Adrenal gland (tissue), 12 donors: ENCODE data around the gene SNX24. TPM values are rescaled to one million over a fixed set of nuclear protein-coding genes. Genes with fewer than 3 reads are reported as not detected.
"Not testable (repeated sequence)": the region's sequence is repeated elsewhere in the genome, so short reads cannot be mapped to it uniquely, and the experiment has no call there.

ENCODE experiments used
- DNase-seq, 7 donors: peaks; one replicate each; pipeline ENCODE4 v3.0.0-alpha.2; 2019 to 2020
- H3K27ac ChIP-seq, 5 donors: fragments of 200-600 bp; sonication (generic) in 4 of 5; 1 replicate in 3 of 5; 2 replicates in 2 of 5; pipeline versions ENCODE4 v1.5.1 to v1.8.0; 2016 to 2020; ENCODE audit warnings: mild to moderate bottlenecking in 1 of 5
- H3K27me3 ChIP-seq: fragments of 200-600 bp; 2 replicates; pipeline ENCODE4 v1.8.0; 2021
- H3K36me3 ChIP-seq, 2 donors: fragments of 200-600 bp; replicated peaks in 1 of 2; 1 replicate in 1 of 2; 2 replicates in 1 of 2; pipeline versions ENCODE4 v1.5.1 to v1.8.0; 2018 to 2022
- H3K4me1 ChIP-seq, 2 donors: fragments of 200-600 bp; replicated peaks in 1 of 2; 1 replicate in 1 of 2; 2 replicates in 1 of 2; pipeline versions ENCODE4 v1.5.1 to v1.8.0; 2018 to 2021
- H3K4me3 ChIP-seq, 4 donors: fragments of 200-600 bp; sonication (generic) in 3 of 4; one replicate each; pipeline ENCODE4 v1.5.1; 2016 to 2018
- H3K9me3 ChIP-seq, 3 donors: fragments of 200-600 bp; sonication (generic) in 1 of 3; replicated peaks in 1 of 3; 1 replicate in 2 of 3; 2 replicates in 1 of 3; pipeline versions ENCODE4 v1.5.1 to v1.8.0; 2016 to 2021
- POLR2A ChIP-seq, 2 donors: fragments of 450-650 bp; IDR thresholded peaks; one replicate each; pipeline ENCODE4 v1.6.1; 2017; ENCODE audit warnings: antibody characterized with exemption in 2 of 2, mild to moderate bottlenecking in 2 of 2, moderate library complexity in 1 of 2
- WGBS, 4 donors: extraction: QIAGEN DNeasy Blood & Tissue Kit in 2 of 4; methylation state at CpG; one replicate each; pipeline versions ENCODE4 v1.1.5 to v1.1.7; 2013 to 2017; 5-methylcytosine and 5-hydroxymethylcytosine counted together
- intact Hi-C, 2 donors: fragments of 100-400 bp; cut with DNase I; formaldehyde crosslinking; loops; one replicate each; pipeline versions ENCODE4 v1.14.1 to v1.15.0; 2022 to 2023
- polyA plus RNA-seq, 3 donors: library from polyadenylated mRNA; stranded (reverse); fragments of 200-250 nt in 2 of 3; fragments of 350-450 nt in 1 of 3; fragmentation: Illumina TruSeq in 1 of 3; extraction: RNeasy Lipid Tissue Mini Kit (QIAGEN cat#74804) in 1 of 3; gene quantifications; one replicate each; pipeline ENCODE4 v1.2.3, GENCODE V29; 2013 to 2014
- total RNA-seq, 9 donors: library from RNA; depleted of rRNA in 4 of 9; stranded (reverse); fragments of >200 nt in 4 of 9; fragments of 120-200 nt in 1 of 9; fragmentation: NEBNext Ultra II Directional in 1 of 9; extraction: Animal tissue kit (Norgen Biotek cat#: 25700) in 1 of 9; gene quantifications; one replicate each; pipeline versions ENCODE4 v1.1.0 to v1.2.4, GENCODE V29; 2013 to 2023
- TF ChIP-seq, protein P1 (sequence below), 6 experiments: fragments of 450-650 bp in 4 of 6; fragments of 200-600 bp in 2 of 6; sonication (generic) in 1 of 6; IDR thresholded peaks; 1 replicate in 5 of 6; 2 replicates in 1 of 6; pipeline versions ENCODE4 v1.5.1 to v1.8.0; 2016 to 2021; ENCODE audit warnings: antibody characterized with exemption in 6 of 6, mild to moderate bottlenecking in 2 of 6, moderate library complexity in 1 of 6
- donor health status: healthy with polysubstance abuse.
- donor health status: Bipolar disorder and iron deficiency.
- donor health status: DM: yes; HTN: yes; CAD: no.
- donor health status: DM: no; HTN: no; CAD: no.
- donor health status: DM: no; HTN: no; CAD: no.
- donor health status: DM: yes; HTN: yes; CAD: no.

SNX24 gene
- total and polyA plus RNA-seq, 12 donors, result 5.0 to 28.2 (median 13.9) TPM

DNA sequence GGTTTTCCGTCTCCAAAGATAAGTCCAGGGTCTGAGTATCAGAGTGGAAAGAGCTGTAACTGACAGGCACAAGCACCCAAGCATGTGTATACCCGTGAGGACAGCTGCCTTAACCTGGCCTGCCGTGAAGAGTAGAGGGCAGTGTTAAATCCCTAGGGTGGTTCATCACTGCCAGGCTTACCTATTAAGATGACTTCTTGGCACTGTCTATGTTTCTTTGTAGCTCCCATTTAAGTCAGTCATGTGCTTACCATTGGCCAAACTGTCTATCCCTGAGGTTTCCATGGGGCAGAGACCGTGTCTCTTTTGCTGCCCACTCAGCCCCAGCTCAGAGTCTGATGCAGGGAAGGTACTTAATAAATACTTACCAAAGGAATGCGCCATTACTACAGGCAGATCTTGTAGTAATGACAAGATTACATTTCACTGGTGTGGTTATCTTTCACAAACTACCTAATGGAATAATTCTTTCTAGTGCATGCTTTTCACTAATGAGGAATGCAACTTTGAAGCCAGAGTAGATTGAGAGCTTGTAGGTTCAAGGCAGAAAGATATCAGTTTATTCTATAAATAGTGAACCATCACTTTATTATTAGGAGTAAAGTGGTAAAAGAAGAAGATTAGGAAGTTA, 64.2 kb downstream of the SNX24 start:
- intact Hi-C loops, result no loop called here
- Histone ChIP-seq H3K4me1 (no peaks in the 10 kb centered on the region), H3K27me3 (no peaks in the 10 kb centered on the region), H3K4me3 (no peak overlapping the region), H3K9me3 (no peaks in the 10 kb centered on the region), H3K27ac (no peak overlapping the region), H3K36me3 (no peaks in the 10 kb centered on the region)
- no peak for TF ChIP-seq POLR2A (IDR thresholded peaks at IDR 0.05)
- TF ChIP-seq, protein P1, sequence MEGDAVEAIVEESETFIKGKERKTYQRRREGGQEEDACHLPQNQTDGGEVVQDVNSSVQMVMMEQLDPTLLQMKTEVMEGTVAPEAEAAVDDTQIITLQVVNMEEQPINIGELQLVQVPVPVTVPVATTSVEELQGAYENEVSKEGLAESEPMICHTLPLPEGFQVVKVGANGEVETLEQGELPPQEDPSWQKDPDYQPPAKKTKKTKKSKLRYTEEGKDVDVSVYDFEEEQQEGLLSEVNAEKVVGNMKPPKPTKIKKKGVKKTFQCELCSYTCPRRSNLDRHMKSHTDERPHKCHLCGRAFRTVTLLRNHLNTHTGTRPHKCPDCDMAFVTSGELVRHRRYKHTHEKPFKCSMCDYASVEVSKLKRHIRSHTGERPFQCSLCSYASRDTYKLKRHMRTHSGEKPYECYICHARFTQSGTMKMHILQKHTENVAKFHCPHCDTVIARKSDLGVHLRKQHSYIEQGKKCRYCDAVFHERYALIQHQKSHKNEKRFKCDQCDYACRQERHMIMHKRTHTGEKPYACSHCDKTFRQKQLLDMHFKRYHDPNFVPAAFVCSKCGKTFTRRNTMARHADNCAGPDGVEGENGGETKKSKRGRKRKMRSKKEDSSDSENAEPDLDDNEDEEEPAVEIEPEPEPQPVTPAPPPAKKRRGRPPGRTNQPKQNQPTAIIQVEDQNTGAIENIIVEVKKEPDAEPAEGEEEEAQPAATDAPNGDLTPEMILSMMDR (IDR thresholded peaks at IDR 0.05), result no peak
- DNase-seq, result no peak
- WGBS, 4 donors, result 87 to 96% (median 93%) methylated on average over 4 to 5 of the region's 5 CpGs

DNA sequence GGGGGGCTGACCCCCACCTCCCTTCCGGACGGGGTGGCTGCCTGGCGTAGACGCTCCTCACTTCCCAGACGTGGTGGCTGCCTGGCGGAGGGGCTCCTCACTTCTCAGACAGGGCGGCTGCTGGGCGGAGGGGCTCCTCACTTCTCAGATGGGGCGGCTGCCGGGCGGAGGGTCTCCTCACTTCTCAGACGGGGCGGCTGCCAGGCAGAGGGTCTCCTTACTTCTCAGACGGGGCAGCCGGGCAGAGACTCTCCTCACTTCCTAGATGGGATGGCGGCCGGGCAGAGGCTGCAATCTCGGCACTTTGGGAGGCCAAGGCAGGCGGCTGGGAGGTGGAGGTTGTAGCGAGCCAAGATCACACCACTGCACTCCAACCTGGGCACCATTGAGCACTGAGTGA, 68.0 kb downstream of the SNX24 start:
- H3K4me1 ChIP-seq, H3K4me3 ChIP-seq, H3K36me3 ChIP-seq, H3K9me3 ChIP-seq, DNase-seq, intact Hi-C loops, H3K27me3 ChIP-seq, H3K27ac ChIP-seq: not testable (repeated sequence)
- 94 to 98% methylated on average over 17 to 19 of the region's 20 CpGs; no CpG with 5 or more reads in 2 of the 4 donors for WGBS, 4 donors

DNA sequence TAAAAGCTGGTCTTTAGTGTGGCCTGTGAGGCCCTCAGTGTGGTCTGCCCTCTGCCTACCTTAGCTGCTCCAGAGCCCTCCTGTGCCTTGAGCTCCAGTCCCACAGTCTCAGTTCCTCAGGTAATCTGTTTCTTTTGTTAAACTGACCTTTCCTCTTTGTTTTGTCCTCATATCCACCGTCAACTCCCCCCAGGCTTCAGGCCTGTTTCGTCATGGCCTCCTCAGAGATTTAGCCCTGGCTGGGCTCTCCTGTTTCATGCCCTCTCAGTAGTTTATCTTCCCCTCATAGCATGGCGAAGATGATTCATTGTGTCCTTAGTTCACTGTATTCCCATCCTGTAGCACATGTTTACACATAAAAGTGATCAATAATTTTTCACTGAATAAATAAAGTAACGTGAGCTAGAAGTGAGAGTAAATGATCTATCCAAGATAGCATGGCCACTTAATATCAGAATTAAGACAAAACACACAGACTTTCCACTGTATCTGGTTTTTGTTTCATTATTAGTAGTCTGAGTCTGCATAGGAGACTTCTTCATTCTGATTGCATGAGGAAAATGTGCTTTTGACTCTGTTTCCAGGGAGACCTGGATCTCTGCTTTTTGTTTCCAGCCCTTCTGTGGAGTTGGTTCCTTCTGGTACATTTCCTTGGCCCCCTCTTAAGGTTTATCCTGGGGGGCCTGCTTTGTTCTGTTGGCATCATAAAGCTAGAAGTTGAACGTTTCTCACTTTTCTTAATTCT, 70.5 kb downstream of the SNX24 start:
- Histone ChIP-seq H3K27ac (no peak overlapping the region), H3K36me3 (no peaks in the 10 kb centered on the region), H3K4me3 (no peak overlapping the region), H3K4me1 (no peaks in the 10 kb centered on the region), H3K27me3 (no peaks in the 10 kb centered on the region), H3K9me3 (no peaks in the 10 kb centered on the region)
- no peak for TF ChIP-seq POLR2A (IDR thresholded peaks at IDR 0.05)
- intact Hi-C loops, result no loop called here
- DNase-seq, result no peak
- 69 to 83% (median 80%) methylated on average over 5 of the region's 5 CpGs for WGBS, 4 donors

DNA sequence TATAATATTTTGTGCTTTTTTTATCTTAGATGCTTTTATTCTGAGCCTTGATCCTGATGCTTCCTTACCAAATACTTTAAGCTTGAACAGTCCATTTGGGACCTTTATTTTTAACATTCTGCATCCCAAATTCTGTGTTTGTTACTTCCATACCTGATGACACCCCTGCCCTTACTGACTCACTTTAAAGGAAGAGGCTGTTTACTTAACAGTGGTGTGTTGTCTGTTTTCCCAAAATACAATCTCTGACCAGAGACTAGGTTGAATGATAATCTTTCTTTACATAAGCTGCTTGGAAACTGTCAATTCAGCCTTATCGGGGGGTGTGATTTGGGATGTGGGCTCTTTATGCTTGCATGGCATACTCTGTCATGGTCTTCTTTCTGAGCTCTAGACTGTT, 71.1 kb downstream of the SNX24 start:
- no peak for TF ChIP-seq POLR2A (IDR thresholded peaks at IDR 0.05)
- TF ChIP-seq, protein P1 (IDR thresholded peaks at IDR 0.05), result no peak
- Histone ChIP-seq H3K27ac (no peak overlapping the region), H3K4me3 (no peak overlapping the region), H3K36me3 (no peaks in the 10 kb centered on the region), H3K27me3 (no peaks in the 10 kb centered on the region), H3K9me3 (no peaks in the 10 kb centered on the region), H3K4me1 (no peaks in the 10 kb centered on the region)
- intact Hi-C loops, result no loop called here
- DNase-seq, result no peak
- 90 to 100% (median 96%) methylated on average over 1 of the region's 1 CpG for WGBS, 4 donors

DNA sequence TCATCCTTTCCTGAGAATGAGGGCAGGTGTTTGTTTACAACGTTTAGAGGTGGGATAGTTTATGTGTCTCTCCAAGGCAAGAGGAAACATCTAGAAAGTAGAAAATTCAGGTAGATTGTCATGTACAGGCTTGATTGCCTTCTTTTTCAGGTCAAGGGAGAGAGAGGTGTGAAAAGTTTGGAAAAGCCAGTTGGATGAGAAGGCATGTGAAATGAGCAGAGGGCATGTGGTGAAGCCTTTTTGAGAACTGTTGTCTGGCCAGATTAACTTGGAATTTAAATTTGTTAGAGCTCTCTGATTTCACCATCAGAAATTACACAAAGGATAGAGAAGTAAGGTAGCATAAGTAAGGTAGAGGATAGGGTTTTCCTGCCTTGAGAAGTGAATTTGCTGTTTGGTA, 74.6 kb downstream of the SNX24 start:
- DNase-seq, result no peak
- 73 to 81% (median 80%) methylated on average over 1 of the region's 1 CpG for WGBS, 4 donors
- H3K4me1 ChIP-seq, result no peaks in the 10 kb centered on the region
- no peaks in the 10 kb centered on the region for H3K9me3 ChIP-seq
- no peaks in the 10 kb centered on the region for H3K36me3 ChIP-seq
- no peaks in the 10 kb centered on the region for H3K27me3 ChIP-seq
- intact Hi-C loops, result no loop called here
- no peak overlapping the region for H3K27ac ChIP-seq
- no peak for TF ChIP-seq POLR2A (IDR thresholded peaks at IDR 0.05)
- TF ChIP-seq, protein P1 (IDR thresholded peaks at IDR 0.05), result no peak
- H3K4me3 ChIP-seq, result no peak overlapping the region
